Neuronal stem cell (in vitro differentiated cells): ENCODE data around the gene CPLX4.

Source experiments
- DNase-seq: peaks from one replicate; pipeline ENCODE4 v3.0.0-alpha.2; 2013; ENCODE audit warnings: low spot score
- H2AFZ ChIP-seq: one replicate; pipeline ENCODE4 v1.6.1; 2013; ENCODE audit warnings: mild to moderate bottlenecking, low read length, inconsistent platforms
- H2AK5ac ChIP-seq: 2 replicates; pipeline ENCODE4 v1.6.1; 2013; ENCODE audit warnings: low read depth, mild to moderate bottlenecking, inconsistent platforms, low read length, moderate library complexity, mixed read lengths
- H2BK120ac ChIP-seq: 2 replicates; pipeline ENCODE4 v1.6.1; 2013; ENCODE audit warnings: low read depth, mild to moderate bottlenecking, inconsistent platforms, low read length, moderate library complexity, mixed read lengths
- H2BK12ac ChIP-seq: one replicate; pipeline ENCODE4 v1.6.1; 2013; ENCODE audit warnings: low read length, inconsistent platforms
- H2BK15ac ChIP-seq: 2 replicates; pipeline ENCODE4 v1.6.1; 2013; ENCODE audit warnings: mild to moderate bottlenecking, low read length, inconsistent platforms, mixed read lengths
- H2BK5ac ChIP-seq: one replicate; pipeline ENCODE4 v1.6.1; 2013; ENCODE audit warnings: inconsistent platforms, mild to moderate bottlenecking, low read length, moderate library complexity
- H3K14ac ChIP-seq: one replicate; pipeline ENCODE4 v1.6.1; 2013; ENCODE audit warnings: low read length, inconsistent platforms
- H3K18ac ChIP-seq: 2 replicates; pipeline ENCODE4 v1.6.1; 2013; ENCODE audit warnings: low read length, inconsistent platforms
- H3K23ac ChIP-seq: 2 replicates; pipeline ENCODE4 v1.6.1; 2013; ENCODE audit warnings: low read depth, mild to moderate bottlenecking, mixed read lengths, low read length, inconsistent platforms; ENCODE audit not compliant: poor library complexity
- H3K27ac ChIP-seq: replicated peaks from 3 replicates; pipeline ENCODE4 v1.5.1; 2013; ENCODE audit warnings: low read length, inconsistent platforms
- H3K27me3 ChIP-seq, 3 experiments: 2 replicates each; pipeline ENCODE4 v1.6.1; 2013; ENCODE audit warnings: low read length in 3 of 3, mild to moderate bottlenecking in 2 of 3, inconsistent platforms in 1 of 3, low read depth in 1 of 3, mixed read lengths in 1 of 3, moderate library complexity in 1 of 3; ENCODE audit not compliant: control insufficient read depth in 3 of 3, insufficient read depth in 3 of 3
- H3K36me3 ChIP-seq, 2 donors: replicated peaks in 1 of 2; 2 replicates each; pipeline ENCODE4 v1.6.1; 2013; ENCODE audit warnings: low read length in 2 of 2; ENCODE audit not compliant: control insufficient read depth in 2 of 2, insufficient read depth in 2 of 2
- H3K4ac ChIP-seq: 2 replicates; pipeline ENCODE4 v1.6.1; 2013; ENCODE audit warnings: inconsistent platforms, mild to moderate bottlenecking, low read length, moderate library complexity
- H3K4me1 ChIP-seq, 2 donors: 1 replicate in 1 of 2; 2 replicates in 1 of 2; pipeline ENCODE4 v1.6.1; 2013; ENCODE audit warnings: low read length in 2 of 2, low read depth in 1 of 2; ENCODE audit not compliant: control insufficient read depth in 2 of 2, insufficient read depth in 1 of 2
- H3K4me2 ChIP-seq: one replicate; pipeline ENCODE4 v1.6.1; 2013; ENCODE audit warnings: mild to moderate bottlenecking, low read length, inconsistent platforms; ENCODE audit not compliant: insufficient read depth, poor library complexity, severe bottlenecking
- H3K4me3 ChIP-seq, 2 donors: 2 replicates each; pipeline ENCODE4 v1.5.1; 2013; ENCODE audit warnings: low read length in 2 of 2, mild to moderate bottlenecking in 2 of 2, inconsistent platforms in 1 of 2, moderate library complexity in 1 of 2
- H3K79me1 ChIP-seq: one replicate; pipeline ENCODE4 v1.6.1; 2013; ENCODE audit warnings: low read depth, mild to moderate bottlenecking, inconsistent platforms, low read length, moderate library complexity
- H3K9ac ChIP-seq: one replicate; pipeline ENCODE4 v1.6.1; 2013; ENCODE audit warnings: mild to moderate bottlenecking, low read depth, low read length, inconsistent platforms; ENCODE audit not compliant: poor library complexity
- H3K9me3 ChIP-seq, 2 donors: replicated peaks in 1 of 2; 2 replicates each; pipeline versions ENCODE3 to v1.6.1; 2013; ENCODE audit warnings: low read length in 2 of 2, mild to moderate bottlenecking in 2 of 2, inconsistent platforms in 1 of 2, low read depth in 1 of 2, mixed read lengths in 1 of 2, moderate library complexity in 1 of 2; ENCODE audit not compliant: control insufficient read depth in 2 of 2, insufficient read depth in 1 of 2
- H4K8ac ChIP-seq: one replicate; pipeline ENCODE4 v1.6.1; 2013; ENCODE audit warnings: low read depth, mild to moderate bottlenecking, inconsistent platforms, low read length, moderate library complexity
- H4K91ac ChIP-seq: one replicate; pipeline ENCODE4 v1.6.1; 2013; ENCODE audit warnings: low read length, low read depth, mild to moderate bottlenecking, inconsistent platforms; ENCODE audit not compliant: poor library complexity
- WGBS, 2 donors: extraction: QIAGEN DNeasy Blood & Tissue Kit; methylation state at CpG; one replicate each; pipeline ENCODE4 v1.1.7; 2013; ENCODE audit warnings: missing lambda C conversion rate in 2 of 2, mixed read lengths in 1 of 2; ENCODE audit not compliant: insufficient read length in 2 of 2, insufficient replicate concordance in 1 of 2; ENCODE audit errors: extremely low coverage in 2 of 2; 5-methylcytosine and 5-hydroxymethylcytosine counted together

Gene CPLX4

DNA sequence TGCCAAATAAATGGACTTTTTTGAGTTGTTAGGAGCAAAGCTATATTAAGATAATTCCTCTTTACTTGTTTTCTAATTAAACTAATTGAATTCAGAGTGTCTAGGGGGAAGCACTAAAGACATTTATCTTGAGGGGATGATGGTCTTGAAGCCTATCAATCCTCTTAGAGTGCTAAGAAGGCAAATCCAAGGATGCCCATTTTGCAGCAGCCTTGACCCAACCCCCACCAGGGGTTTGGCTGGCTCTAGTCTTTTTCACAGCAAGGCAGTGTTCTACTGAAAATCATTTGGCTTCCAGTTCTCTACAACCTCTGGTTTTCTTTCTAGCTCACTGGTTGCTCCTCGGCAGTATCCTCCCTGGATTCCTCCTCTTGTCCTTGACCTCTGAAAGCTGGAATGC, 38.7 kb downstream of the CPLX4 start:
- H3K14ac ChIP-seq = no peak overlapping the region
- H3K9ac ChIP-seq = no peak overlapping the region
- no CpG with 5 or more reads among the region's 1 CpG for WGBS, 2 donors
- H3K36me3 ChIP-seq = no peaks in the 10 kb centered on the region
- no peak overlapping the region for H2BK12ac ChIP-seq
- no peak overlapping the region for H2BK120ac ChIP-seq
- peaks cover 0 to 17% of the 10 kb centered on the region in 2 donors for H3K4me1 ChIP-seq
- H3K27ac ChIP-seq = no peak overlapping the region
- no peaks in the 10 kb centered on the region for H3K9me3 ChIP-seq
- no peak for DNase-seq
- H3K27me3 ChIP-seq = peaks cover 0 to 98% (median 0%) of the 10 kb centered on the region in 3 experiments
- H2AK5ac ChIP-seq = no peak overlapping the region
- H3K23ac ChIP-seq = no peak overlapping the region
- H2BK5ac ChIP-seq = no peak overlapping the region
- H4K8ac ChIP-seq = no peak overlapping the region
- H3K18ac ChIP-seq = no peak overlapping the region
- H2BK15ac ChIP-seq = no peak overlapping the region
- no peak overlapping the region for H3K4me3 ChIP-seq
- no peak overlapping the region for H3K4me2 ChIP-seq
- H3K4ac ChIP-seq = no peak overlapping the region
- H3K79me1 ChIP-seq = no peaks in the 10 kb centered on the region
- H2AFZ ChIP-seq = no peak overlapping the region
- no peak overlapping the region for H4K91ac ChIP-seq

- no CpG with 5 or more reads among the region's 3 CpGs for WGBS, 2 donors
- Histone ChIP-seq H4K8ac (no peak overlapping the region), H3K4me3 (no peak overlapping the region), H3K18ac (no peak overlapping the region), H3K9me3 (no peaks in the 10 kb centered on the region), H2BK5ac (no peak overlapping the region), H3K9ac (no peak overlapping the region), H3K4me1 (peaks cover 0 to 23% of the 10 kb centered on the region in 2 donors), H3K27ac (no peak overlapping the region), H3K79me1 (no peaks in the 10 kb centered on the region), H2BK120ac (no peak overlapping the region), H3K4ac (no peak overlapping the region), H2AFZ (no peak overlapping the region), H3K36me3 (no peaks in the 10 kb centered on the region), H2BK12ac (no peak overlapping the region), H4K91ac (no peak overlapping the region), H2BK15ac (no peak overlapping the region), H3K27me3 (peaks cover 0 to 98% (median 0%) of the 10 kb centered on the region in 3 experiments), H3K23ac (no peak overlapping the region), H2AK5ac (no peak overlapping the region), H3K4me2 (no peak overlapping the region), H3K14ac (no peak overlapping the region)
- no peak for DNase-seq
These were observed 39.3 kb downstream of the CPLX4 start for GRCh38 chr18:59279193-59279592.

DNA sequence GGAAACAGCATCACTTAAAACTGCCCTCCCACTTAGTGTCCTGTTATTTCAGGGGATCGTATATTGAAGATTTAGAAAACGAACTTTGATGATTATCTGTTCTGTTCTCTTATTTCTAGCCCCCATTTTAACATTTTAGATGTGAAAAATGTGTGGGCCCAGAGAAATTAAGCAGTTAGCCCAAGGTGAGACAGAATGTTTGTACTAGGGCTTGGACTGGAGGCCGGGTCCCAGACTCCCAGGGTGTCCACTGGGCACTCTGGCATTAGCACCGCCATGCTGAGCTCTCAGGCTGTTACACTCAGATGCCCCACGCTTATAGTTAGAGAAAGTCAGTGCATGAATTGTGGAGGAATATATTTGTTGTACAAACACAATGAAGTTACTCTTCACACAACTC, 39.7 kb downstream of the CPLX4 start:
- WGBS, 2 donors = no CpG with 5 or more reads among the region's 5 CpGs
- H3K14ac ChIP-seq = no peak overlapping the region
- H3K4me3 ChIP-seq = no peak overlapping the region
- no peak overlapping the region for H3K9ac ChIP-seq
- no peak overlapping the region for H4K8ac ChIP-seq
- H3K4me1 ChIP-seq = peaks cover 0 to 24% of the 10 kb centered on the region in 2 donors
- no peak overlapping the region for H2BK15ac ChIP-seq
- H2AK5ac ChIP-seq = no peak overlapping the region
- no peak overlapping the region for H2BK5ac ChIP-seq
- H2BK120ac ChIP-seq = no peak overlapping the region
- no peak overlapping the region for H3K18ac ChIP-seq
- peaks cover 0 to 98% (median 0%) of the 10 kb centered on the region in 3 experiments for H3K27me3 ChIP-seq
- no peak overlapping the region for H4K91ac ChIP-seq
- no peak overlapping the region for H3K27ac ChIP-seq
- H2AFZ ChIP-seq = no peak overlapping the region
- DNase-seq = no peak
- no peak overlapping the region for H3K4ac ChIP-seq
- no peaks in the 10 kb centered on the region for H3K9me3 ChIP-seq
- H3K4me2 ChIP-seq = no peak overlapping the region
- no peak overlapping the region for H2BK12ac ChIP-seq
- H3K79me1 ChIP-seq = no peaks in the 10 kb centered on the region
- no peaks in the 10 kb centered on the region for H3K36me3 ChIP-seq
- no peak overlapping the region for H3K23ac ChIP-seq

DNA sequence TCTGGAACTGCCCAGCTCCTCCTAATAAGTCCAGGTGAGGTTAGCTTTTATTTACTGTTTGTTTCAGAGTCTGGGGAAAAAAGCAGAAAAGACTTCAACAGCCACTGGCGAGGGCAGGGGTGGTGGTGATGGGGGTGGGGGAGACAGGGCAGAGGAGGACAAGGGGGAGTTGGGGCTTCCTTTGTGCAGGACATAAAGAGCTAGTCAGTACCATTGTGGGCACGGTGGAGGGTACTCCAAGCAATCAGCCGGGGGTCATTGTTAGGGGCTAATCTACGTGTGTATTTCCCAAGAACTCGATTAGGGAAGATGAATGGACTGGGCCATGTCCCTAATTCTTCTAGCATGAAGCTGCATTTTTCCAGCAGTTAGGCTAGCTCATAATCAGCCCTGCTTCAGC, 42.4 kb downstream of the CPLX4 start:
- H2BK120ac ChIP-seq = no peak overlapping the region
- H4K91ac ChIP-seq = no peak overlapping the region
- H3K4me3 ChIP-seq = no peak overlapping the region
- no peak overlapping the region for H2AFZ ChIP-seq
- DNase-seq = peak; percentile 82
- H2BK12ac ChIP-seq = no peak overlapping the region
- WGBS, 2 donors = no CpG with 5 or more reads among the region's 5 CpGs
- no peaks in the 10 kb centered on the region for H3K36me3 ChIP-seq
- peak overlapping the region; percentile 83 for H3K27ac ChIP-seq
- H3K27me3 ChIP-seq = peaks cover 0 to 100% (median 0%) of the 10 kb centered on the region in 3 experiments
- no peak overlapping the region for H2AK5ac ChIP-seq
- no peaks in the 10 kb centered on the region for H3K9me3 ChIP-seq
- peak overlapping the region; percentile 63 for H3K4me2 ChIP-seq
- H3K14ac ChIP-seq = no peak overlapping the region
- no peak overlapping the region for H4K8ac ChIP-seq
- H2BK15ac ChIP-seq = no peak overlapping the region
- H2BK5ac ChIP-seq = no peak overlapping the region
- H3K79me1 ChIP-seq = no peaks in the 10 kb centered on the region
- H3K18ac ChIP-seq = no peak overlapping the region
- H3K4me1 ChIP-seq = peaks cover 0 to 23% of the 10 kb centered on the region in 2 donors
- no peak overlapping the region for H3K23ac ChIP-seq
- no peak overlapping the region for H3K9ac ChIP-seq
- H3K4ac ChIP-seq = no peak overlapping the region
